Muscle of arm (tissue), 12 donors: ENCODE data around the gene DDX51. TPM values are rescaled to one million over a fixed set of nuclear protein-coding genes. Genes with fewer than 3 reads are reported as not detected.

Experiments
- DNase-seq: peaks from one replicate; pipeline ENCODE4 v3.0.0-alpha.2; 2013
- polyA plus RNA-seq, 12 donors: library from polyadenylated mRNA; unstranded; fragments of 120-200 nt; gene quantifications; one replicate each; pipeline ENCODE4 v1.2.1, GENCODE V29; 2013; ENCODE audit not compliant: insufficient read length in 12 of 12

Gene DDX51
- polyA plus RNA-seq, 12 donors, result 9.0 to 15.6 (median 12.5) TPM; not detected in 1

- no peak for DNase-seq
Measured at GRCh38 chr12:132095520-132096409, 48.4 kb downstream of the DDX51 start.

- no peak for DNase-seq
Measured at GRCh38 chr12:132094269-132094891, 49.7 kb downstream of the DDX51 start.

- no peak for DNase-seq
Measured at GRCh38 chr12:132089407-132089910, 54.7 kb downstream of the DDX51 start.

Other genes starting within 250 kb of the DDX51 start
- 10 to 100 TPM in 11 of 12 donors, not detected in 1; 14.5 to 42.0 (median 20.5) TPM for gene ULK1, start 249.7 kb downstream of the DDX51 start, polyA plus RNA-seq
- 10 to 100 TPM in 6 of 12 donors, 1 to 10 TPM in 5, not detected in 1; 7.4 to 15.6 (median 10.2) TPM for gene PUS1, start 215.0 kb downstream of the DDX51 start, polyA plus RNA-seq
- 10 to 100 TPM in 11 of 12 donors, not detected in 1; 18.0 to 45.3 (median 21.8) TPM for gene EP400, start 194.4 kb downstream of the DDX51 start, polyA plus RNA-seq
- 10 to 100 TPM in 5 of 12 donors, 1 to 10 TPM in 6, not detected in 1; 8.0 to 18.9 (median 9.9) TPM for gene NOC4L, start 138 bp upstream of the DDX51 start, polyA plus RNA-seq
- gene GALNT9, start 185.3 kb upstream of the DDX51 start, polyA plus RNA-seq, result 10 to 100 TPM in 1 of 12 donors, 1 to 10 TPM in 6, under 1 TPM in 3, not detected in 2; 0.75 to 10.6 (median 1.6) TPM